WI38 (cell line): ENCODE data around the gene TPD52L1.
"Not testable (repeated sequence)": the region's sequence is repeated elsewhere in the genome, so short reads cannot be mapped to it uniquely, and the experiment has no call there.

Experiments used
- H3K4me3 ChIP-seq: 2 replicates; pipeline ENCODE4 v1.5.1; 2011; ENCODE audit warnings: low read depth, mild to moderate bottlenecking, control low read depth, low read length
- TF ChIP-seq, protein P1 (sequence below): IDR thresholded peaks from 2 replicates; pipeline ENCODE4 v1.5.1; 2012; ENCODE audit warnings: low read depth, mild to moderate bottlenecking, control low read depth, low read length

Gene TPD52L1

DNA sequence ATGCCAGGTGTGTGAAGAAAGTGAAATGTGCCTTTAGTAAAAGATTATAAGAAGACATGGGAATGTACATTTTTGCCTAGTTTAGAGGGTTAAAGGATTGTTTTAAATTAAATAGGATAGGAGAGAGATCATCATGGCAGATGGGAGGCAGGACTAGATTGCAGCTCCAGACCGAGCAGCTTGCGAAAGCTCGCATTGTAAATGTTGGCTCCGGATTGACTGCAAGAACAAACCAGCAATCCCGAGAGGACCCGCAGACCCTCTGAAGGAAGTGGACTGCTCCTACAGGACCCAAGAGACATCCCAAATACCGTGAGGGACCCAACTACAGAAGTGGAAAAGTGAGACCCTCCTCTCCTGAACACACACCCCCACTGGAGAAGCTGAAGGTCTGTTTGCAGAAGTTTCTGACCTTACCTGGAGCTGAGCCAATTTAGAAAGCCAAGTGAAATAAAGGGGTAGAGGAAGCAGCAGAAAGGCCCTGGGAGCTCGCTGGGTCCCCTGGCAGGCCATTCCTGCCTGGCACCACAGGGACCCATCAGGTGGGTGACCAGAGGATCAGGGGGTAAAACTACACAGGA lies 30.0 kb upstream of the TPD52L1 start:
- H3K4me3 ChIP-seq: no peak overlapping the region
- TF ChIP-seq, protein P1, sequence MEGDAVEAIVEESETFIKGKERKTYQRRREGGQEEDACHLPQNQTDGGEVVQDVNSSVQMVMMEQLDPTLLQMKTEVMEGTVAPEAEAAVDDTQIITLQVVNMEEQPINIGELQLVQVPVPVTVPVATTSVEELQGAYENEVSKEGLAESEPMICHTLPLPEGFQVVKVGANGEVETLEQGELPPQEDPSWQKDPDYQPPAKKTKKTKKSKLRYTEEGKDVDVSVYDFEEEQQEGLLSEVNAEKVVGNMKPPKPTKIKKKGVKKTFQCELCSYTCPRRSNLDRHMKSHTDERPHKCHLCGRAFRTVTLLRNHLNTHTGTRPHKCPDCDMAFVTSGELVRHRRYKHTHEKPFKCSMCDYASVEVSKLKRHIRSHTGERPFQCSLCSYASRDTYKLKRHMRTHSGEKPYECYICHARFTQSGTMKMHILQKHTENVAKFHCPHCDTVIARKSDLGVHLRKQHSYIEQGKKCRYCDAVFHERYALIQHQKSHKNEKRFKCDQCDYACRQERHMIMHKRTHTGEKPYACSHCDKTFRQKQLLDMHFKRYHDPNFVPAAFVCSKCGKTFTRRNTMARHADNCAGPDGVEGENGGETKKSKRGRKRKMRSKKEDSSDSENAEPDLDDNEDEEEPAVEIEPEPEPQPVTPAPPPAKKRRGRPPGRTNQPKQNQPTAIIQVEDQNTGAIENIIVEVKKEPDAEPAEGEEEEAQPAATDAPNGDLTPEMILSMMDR: no peak

DNA sequence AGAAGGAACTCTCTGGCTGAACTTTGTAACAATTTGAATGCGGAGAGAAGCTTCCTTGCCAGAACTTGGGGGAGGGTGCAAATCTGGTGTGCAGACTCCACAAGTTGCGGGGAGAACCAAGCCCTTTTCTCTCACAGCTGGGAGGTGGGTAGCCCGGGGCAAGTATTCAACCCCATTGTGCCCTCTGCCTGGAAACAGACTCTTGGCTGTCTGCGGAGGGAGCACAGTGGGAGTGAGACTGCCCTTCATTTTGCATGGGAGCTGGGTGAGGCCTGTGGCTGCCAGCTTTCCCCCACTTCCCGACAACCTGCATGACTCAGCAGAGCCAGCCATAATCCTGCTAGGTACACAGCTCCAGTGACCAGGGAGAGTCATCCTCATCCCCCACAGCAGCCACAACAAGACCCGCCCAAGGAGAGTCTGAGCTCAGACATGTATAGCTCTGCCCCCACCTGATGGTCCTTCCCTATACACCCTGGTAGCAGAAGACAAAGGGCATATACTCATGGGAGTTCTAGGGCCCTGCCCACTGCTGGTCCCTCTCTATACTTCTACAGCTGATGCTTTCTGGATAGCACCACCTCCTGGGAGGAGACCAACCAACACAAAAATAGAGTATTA lies 29.4 kb upstream of the TPD52L1 start:
- H3K4me3 ChIP-seq: no peak overlapping the region
- TF ChIP-seq, protein P1: no peak

DNA sequence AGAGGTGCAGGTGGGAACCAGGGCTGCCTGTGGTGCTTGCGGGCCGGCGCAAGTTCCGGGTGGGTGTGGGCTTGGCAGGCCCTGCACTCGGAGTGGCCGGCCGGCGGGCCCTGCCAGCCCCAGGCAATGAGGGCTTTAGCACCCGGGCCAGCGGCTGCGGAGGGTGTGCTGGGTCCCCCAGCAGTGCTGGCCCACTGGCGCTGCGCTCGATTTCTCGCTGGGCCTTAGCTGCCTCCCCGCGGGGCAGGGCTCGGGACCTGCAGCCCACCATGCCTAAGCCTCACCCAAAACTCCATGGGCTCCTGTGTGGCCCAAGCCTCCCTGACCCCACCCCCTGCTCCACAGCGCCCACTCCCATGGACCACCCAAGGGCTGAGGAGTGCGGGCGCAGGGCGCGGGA lies 27.7 kb upstream of the TPD52L1 start:
- not testable (repeated sequence) for H3K4me3 ChIP-seq

DNA sequence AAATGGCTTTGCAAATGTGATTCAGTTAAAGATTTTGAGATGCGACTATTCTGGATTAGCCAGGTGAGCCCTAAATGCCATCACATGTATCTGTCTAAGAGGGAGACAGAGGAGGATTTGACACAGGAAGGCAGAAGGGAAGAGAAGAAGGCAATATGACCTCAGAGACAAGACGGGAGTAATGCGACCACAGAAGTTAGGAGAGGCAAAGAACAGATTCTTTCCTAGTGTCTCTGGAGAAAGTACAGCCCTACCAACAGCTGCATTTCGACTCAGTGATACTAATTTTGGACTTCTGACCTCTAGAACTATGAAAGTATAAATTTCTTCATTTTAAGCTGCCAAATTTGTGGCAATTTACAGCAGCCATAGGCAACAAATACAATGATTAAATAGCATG lies 24.2 kb upstream of the TPD52L1 start:
- TF ChIP-seq, protein P1: no peak

DNA sequence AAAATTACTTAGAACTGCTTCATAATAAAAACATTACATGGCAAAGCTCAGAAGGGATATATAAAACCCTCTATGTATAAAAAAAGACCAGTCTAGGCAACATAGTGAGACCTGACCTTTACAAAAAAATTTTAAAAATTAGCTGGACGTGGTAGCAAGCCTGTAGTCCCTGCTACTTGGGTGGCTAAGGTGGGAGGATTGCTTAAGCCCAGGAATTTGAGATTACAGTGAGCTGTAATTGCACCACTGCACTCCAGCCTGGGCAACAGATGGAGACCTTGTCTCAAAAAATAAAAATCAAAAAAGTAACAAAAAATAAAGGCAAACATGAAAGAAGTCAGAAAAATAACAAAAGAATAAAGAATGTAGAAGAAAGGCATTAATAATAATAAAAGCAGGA lies 21.5 kb upstream of the TPD52L1 start:
- TF ChIP-seq, protein P1: no peak
- H3K4me3 ChIP-seq: no peak overlapping the region

More for the DNA sequence above, 24.2 kb upstream of the TPD52L1 start:
- no peak overlapping the region for H3K4me3 ChIP-seq

DNA sequence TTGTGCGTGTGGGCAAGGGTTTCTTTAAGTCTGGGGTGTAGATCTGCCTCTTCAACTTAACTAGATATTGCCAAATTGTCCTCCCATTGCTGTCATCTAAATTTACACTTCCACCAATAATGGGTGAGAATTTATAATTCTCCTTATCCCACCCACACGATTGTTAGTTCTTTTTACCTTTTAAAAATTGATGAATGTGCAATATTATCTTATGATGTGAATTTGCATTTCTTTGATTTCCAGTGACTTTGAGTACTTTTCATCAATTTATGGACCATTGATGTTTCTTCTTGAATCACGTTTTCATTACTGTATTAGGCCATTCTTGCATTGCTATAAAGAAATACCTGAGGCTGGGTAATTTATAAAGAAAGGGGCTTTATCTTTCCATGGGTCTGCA lies 17.2 kb upstream of the TPD52L1 start:
- no peak overlapping the region for H3K4me3 ChIP-seq
- TF ChIP-seq, protein P1: no peak

DNA sequence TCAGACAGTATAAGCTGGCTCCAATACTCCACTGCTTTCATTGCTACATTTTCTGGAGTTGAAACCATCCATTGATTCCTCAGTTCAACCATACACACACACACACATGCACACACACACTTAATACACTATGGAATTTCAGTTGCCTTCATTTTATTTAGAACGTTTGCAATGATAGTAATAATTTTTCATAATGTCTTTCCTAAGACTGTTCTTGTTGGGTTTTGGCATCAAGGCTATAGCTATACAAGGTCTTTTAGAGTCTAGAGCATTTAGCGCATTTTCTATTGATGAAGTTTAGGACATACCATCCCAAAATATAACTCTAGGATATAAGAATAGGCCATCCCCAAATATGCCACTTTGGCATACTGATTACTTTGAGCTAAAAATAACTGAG lies 15.5 kb upstream of the TPD52L1 start:
- no peak overlapping the region for H3K4me3 ChIP-seq
- TF ChIP-seq, protein P1: no peak

DNA sequence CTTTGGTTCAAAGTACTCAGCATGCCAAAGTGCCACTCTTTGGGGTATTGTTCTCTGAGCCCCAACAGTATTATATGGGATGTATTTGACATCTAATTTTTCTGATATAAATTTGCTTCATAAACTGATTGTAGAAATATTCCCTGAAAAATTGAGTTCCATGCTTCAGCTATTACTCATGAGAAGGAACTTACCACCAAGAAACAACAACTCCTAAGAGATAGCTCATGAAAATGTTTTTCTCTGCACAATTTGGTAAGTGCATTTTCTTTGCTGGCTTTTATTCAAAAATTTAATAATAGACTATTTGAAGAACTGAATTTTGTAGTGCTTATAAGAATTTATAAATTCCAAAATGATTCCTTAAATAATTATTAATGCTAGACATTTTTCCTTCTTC lies 12.8 kb upstream of the TPD52L1 start:
- no peak overlapping the region for H3K4me3 ChIP-seq
- TF ChIP-seq, protein P1: no peak
